ENCODE data around the gene CUL9. TPM values are rescaled to one million over a fixed set of nuclear protein-coding genes. Genes with fewer than 3 reads are reported as not detected.

CUL9 gene
- total RNA-seq, 1 donor from 2014 or later = 37.5 TPM

DNA sequence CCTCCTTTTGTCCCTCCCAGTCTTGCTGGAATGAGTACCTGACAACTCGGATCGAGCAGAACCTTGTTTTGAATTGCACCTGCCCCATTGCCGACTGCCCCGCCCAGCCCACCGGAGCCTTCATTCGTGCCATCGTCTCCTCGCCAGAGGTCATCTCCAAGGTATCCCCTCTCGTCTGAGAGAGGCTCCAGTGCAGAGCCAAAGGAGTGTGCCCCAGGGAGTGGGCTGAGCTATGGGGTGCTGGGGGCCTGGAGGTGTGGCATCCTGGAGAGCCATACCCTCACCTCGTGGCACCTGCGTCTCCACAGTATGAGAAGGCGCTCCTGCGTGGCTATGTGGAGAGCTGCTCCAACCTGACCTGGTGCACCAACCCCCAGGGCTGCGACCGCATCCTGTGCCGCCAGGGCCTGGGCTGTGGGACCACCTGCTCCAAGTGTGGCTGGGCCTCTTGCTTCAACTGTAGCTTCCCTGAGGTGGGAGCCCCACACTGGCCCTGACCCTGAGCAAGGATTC, 38.5 kb downstream of the CUL9 start:
- no peaks in the 10 kb centered on the region for H3K9me3 Mint-ChIP-seq
- peaks cover 14% of the 10 kb centered on the region for H3K4me1 Mint-ChIP-seq
- DNase-seq (ENCODE audit: low read depth, low spot score) = no peak
- H3K27ac Mint-ChIP-seq (ENCODE audit: unreplicated experiment) = no peak overlapping the region
- no peaks in the 10 kb centered on the region for H3K27me3 Mint-ChIP-seq (ENCODE audit: low read depth)
- peaks cover 3% of the 10 kb centered on the region for H3K36me3 Mint-ChIP-seq (ENCODE audit: low read depth)
- no peak overlapping the region for H3K4me3 Mint-ChIP-seq
- TF ChIP-seq, protein P1, sequence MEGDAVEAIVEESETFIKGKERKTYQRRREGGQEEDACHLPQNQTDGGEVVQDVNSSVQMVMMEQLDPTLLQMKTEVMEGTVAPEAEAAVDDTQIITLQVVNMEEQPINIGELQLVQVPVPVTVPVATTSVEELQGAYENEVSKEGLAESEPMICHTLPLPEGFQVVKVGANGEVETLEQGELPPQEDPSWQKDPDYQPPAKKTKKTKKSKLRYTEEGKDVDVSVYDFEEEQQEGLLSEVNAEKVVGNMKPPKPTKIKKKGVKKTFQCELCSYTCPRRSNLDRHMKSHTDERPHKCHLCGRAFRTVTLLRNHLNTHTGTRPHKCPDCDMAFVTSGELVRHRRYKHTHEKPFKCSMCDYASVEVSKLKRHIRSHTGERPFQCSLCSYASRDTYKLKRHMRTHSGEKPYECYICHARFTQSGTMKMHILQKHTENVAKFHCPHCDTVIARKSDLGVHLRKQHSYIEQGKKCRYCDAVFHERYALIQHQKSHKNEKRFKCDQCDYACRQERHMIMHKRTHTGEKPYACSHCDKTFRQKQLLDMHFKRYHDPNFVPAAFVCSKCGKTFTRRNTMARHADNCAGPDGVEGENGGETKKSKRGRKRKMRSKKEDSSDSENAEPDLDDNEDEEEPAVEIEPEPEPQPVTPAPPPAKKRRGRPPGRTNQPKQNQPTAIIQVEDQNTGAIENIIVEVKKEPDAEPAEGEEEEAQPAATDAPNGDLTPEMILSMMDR (conservative IDR thresholded peaks at IDR 0.05) = no peak

DNA sequence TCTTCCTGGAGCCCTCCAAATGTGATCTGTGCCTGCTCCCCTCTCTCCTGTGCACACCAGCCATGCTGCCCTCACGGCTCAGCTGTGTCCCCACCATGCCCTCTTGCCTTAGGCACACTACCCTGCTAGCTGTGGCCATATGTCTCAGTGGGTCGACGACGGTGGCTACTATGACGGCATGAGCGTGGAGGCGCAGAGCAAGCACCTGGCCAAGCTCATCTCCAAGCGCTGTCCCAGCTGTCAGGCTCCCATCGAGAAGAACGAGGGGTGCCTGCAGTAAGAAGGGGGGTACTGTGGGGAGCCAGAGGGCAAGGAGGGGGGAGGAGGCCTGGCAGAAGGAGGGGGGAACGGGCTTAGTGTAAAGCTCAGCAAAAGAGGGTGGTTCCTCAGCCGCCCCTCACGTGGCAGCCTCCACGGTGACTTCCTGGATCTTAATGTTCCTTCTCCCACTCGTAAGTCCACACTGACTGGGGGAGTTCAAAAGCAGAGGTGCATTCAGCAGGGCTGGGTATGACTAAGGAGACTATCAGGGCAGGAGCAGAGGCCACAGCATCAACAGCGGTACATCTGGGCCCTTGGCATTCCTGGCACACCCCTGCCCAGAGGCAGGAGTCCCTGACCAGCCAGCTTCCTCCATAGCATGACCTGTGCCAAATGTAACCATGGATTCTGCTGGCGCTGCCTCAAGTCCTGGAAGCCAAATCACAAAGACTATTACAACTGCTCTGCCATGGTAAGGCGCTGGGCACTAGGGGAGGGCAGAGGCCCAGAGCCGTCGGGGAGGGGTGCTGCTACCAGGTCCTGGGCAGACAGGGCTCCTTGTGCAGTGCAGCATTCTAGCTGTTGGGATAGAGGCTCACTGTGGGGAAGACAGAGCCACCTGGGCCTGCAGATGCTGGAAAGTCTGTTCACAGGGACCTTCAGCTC, 39.3 kb downstream of the CUL9 start:
- no peak for DNase-seq (ENCODE audit: low read depth, low spot score)
- TF ChIP-seq, protein P1 (conservative IDR thresholded peaks at IDR 0.05) = no peak
- Mint-ChIP-seq H3K36me3 (ENCODE audit: low read depth) (peaks cover 3% of the 10 kb centered on the region), H3K27me3 (ENCODE audit: low read depth) (no peaks in the 10 kb centered on the region), H3K9me3 (no peaks in the 10 kb centered on the region), H3K27ac (ENCODE audit: unreplicated experiment) (peak overlapping the region; percentile 85), H3K4me3 (peak overlapping the region; percentile 12), H3K4me1 (peaks cover 15% of the 10 kb centered on the region)

DNA sequence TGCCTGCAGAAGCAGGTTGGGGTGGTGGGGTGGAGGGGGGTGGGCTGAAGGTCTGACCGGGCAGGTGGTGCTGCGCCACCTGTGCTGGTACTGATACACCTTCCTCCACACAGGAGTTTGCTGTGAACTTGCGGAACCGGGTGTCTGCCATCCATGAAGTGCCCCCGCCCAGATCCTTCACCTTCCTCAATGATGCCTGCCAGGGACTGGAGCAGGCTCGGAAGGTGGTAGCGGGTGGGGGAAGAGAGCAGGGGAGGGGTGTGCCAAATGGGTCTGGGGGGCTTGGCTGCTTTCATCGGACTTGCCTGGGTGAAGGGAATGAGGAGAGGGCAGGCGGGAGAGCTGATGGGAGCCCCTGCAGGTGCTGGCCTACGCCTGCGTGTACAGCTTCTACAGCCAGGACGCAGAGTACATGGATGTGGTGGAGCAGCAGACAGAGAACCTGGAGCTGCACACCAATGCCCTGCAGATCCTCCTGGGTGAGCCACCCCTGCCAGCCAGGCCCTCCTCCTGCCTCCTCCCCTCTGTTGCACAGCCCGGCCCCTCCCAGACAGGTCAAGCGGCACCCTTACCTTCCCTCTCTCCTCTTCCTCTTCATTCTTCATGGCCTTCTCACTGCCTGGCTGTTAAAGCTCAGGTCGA, 40.5 kb downstream of the CUL9 start:
- no peaks in the 10 kb centered on the region for H3K27me3 Mint-ChIP-seq (ENCODE audit: low read depth)

DNA sequence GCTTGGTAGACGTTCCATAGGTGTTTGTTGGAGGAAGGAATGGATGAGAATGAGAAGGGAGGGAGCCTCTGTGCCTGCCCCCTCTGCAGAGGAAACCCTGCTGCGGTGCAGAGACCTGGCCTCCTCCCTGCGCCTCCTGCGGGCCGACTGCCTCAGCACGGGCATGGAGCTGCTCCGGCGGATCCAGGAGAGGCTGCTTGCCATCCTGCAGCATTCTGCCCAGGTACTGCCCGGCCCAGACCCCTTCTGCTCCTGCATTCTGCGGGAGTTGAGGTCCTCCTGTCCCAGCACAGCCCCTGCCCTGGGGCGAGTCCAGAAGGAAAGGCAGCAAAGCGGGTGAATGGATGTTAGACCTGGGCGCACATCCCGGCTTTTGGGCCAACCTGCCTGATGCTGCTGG, 41.2 kb downstream of the CUL9 start:
- Mint-ChIP-seq H3K9me3 (no peaks in the 10 kb centered on the region), H3K4me3 (peak overlapping the region; percentile 38), H3K4me1 (peaks cover 19% of the 10 kb centered on the region), H3K36me3 (ENCODE audit: low read depth) (peaks cover 3% of the 10 kb centered on the region), H3K27ac (ENCODE audit: unreplicated experiment) (peak overlapping the region; percentile 68), H3K27me3 (ENCODE audit: low read depth) (no peaks in the 10 kb centered on the region)
- TF ChIP-seq, protein P1 (conservative IDR thresholded peaks at IDR 0.05) = no peak
- DNase-seq (ENCODE audit: low read depth, low spot score) = no peak

More for the DNA sequence above, 40.5 kb downstream of the CUL9 start:
- DNase-seq (ENCODE audit: low read depth, low spot score) = no peak
- TF ChIP-seq, protein P1 (conservative IDR thresholded peaks at IDR 0.05) = no peak
- Mint-ChIP-seq H3K36me3 (ENCODE audit: low read depth) (peaks cover 3% of the 10 kb centered on the region), H3K9me3 (no peaks in the 10 kb centered on the region), H3K27ac (ENCODE audit: unreplicated experiment) (peak overlapping the region; percentile 68), H3K4me1 (peaks cover 19% of the 10 kb centered on the region), H3K4me3 (peak overlapping the region; percentile 38)

DNA sequence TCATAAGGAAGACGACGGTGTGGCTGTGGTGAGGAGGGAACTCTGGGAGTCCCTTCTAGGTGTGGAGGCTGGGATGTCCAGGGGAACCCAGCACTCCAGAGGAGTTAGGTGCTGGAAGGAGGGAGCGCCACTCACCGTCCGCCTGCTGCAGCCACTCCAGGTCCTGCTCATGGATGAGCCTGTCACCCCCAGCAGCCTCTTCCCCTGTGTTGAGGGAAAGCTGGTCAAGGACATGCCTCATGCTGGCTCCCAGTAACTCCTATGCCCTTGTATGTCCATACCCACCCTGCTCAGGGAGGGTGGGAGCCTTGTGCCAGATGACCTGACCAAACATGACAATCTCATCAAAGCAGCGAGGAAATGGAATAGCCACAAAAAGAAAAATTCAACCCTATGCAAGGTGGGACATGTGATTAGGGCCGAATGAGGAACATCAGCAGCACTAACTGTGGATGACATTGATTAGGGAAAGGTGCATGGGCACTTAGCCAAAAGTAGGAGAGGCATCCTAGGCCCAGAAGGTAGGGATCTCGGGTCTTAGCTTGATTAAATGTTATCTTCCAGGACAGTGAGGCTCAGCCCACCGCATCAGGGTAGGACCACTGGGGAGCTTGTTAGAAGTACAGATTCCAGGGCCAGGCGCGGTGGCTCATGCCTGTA, 44.3 kb downstream of the CUL9 start:
- TF ChIP-seq, protein P1 (conservative IDR thresholded peaks at IDR 0.05) = no peak
- H3K36me3 Mint-ChIP-seq (ENCODE audit: low read depth) = peaks cover 3% of the 10 kb centered on the region

More for the DNA sequence above, 44.3 kb downstream of the CUL9 start:
- H3K27ac Mint-ChIP-seq (ENCODE audit: unreplicated experiment) = peak overlapping the region; percentile 43
- H3K4me3 Mint-ChIP-seq = peak overlapping the region; percentile 87
- peaks cover 6% of the 10 kb centered on the region for H3K27me3 Mint-ChIP-seq (ENCODE audit: low read depth)
- H3K9me3 Mint-ChIP-seq = no peaks in the 10 kb centered on the region
- DNase-seq (ENCODE audit: low read depth, low spot score) = no peak
- H3K4me1 Mint-ChIP-seq = peaks cover 23% of the 10 kb centered on the region

All from neural crest cell (in vitro differentiated cells).